Esophagus muscularis mucosa (tissue), 3 donors: ENCODE data around the gene MRPL10.

Source experiments
- POLR2A ChIP-seq: fragments of 450-650 bp; IDR thresholded peaks from one replicate; pipeline ENCODE4 v1.6.1; 2017; ENCODE audit warnings: antibody characterized with exemption, moderate library complexity, mild to moderate bottlenecking, low read depth
- TF ChIP-seq, protein P1 (sequence below), 3 experiments: fragments of 200-600 bp in 2 of 3; fragments of 450-650 bp in 1 of 3; sonication (generic) in 2 of 3; IDR thresholded peaks; one replicate each; pipeline ENCODE4 v1.5.1; 2017 to 2019; ENCODE audit warnings: antibody characterized with exemption in 3 of 3, mild to moderate bottlenecking in 2 of 3, moderate library complexity in 1 of 3

GRCh38 chr17:47785538-47786123 lies 45.7 kb downstream of the MRPL10 start:
- TF ChIP-seq, protein P1, sequence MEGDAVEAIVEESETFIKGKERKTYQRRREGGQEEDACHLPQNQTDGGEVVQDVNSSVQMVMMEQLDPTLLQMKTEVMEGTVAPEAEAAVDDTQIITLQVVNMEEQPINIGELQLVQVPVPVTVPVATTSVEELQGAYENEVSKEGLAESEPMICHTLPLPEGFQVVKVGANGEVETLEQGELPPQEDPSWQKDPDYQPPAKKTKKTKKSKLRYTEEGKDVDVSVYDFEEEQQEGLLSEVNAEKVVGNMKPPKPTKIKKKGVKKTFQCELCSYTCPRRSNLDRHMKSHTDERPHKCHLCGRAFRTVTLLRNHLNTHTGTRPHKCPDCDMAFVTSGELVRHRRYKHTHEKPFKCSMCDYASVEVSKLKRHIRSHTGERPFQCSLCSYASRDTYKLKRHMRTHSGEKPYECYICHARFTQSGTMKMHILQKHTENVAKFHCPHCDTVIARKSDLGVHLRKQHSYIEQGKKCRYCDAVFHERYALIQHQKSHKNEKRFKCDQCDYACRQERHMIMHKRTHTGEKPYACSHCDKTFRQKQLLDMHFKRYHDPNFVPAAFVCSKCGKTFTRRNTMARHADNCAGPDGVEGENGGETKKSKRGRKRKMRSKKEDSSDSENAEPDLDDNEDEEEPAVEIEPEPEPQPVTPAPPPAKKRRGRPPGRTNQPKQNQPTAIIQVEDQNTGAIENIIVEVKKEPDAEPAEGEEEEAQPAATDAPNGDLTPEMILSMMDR (IDR thresholded peaks at IDR 0.05), result no peak
- TF ChIP-seq POLR2A, result no peak
